ENCODE measurements around the gene NCEH1. TPM values are rescaled to one million over a fixed set of nuclear protein-coding genes. Genes with fewer than 3 reads are reported as not detected.

The NCEH1 gene
- total and polyA plus RNA-seq, 2 of the 13 experiments (the other 11 are each of a cell fraction or from before 2014, with no cell fraction given) = 12.9 to 21.4 TPM

DNA sequence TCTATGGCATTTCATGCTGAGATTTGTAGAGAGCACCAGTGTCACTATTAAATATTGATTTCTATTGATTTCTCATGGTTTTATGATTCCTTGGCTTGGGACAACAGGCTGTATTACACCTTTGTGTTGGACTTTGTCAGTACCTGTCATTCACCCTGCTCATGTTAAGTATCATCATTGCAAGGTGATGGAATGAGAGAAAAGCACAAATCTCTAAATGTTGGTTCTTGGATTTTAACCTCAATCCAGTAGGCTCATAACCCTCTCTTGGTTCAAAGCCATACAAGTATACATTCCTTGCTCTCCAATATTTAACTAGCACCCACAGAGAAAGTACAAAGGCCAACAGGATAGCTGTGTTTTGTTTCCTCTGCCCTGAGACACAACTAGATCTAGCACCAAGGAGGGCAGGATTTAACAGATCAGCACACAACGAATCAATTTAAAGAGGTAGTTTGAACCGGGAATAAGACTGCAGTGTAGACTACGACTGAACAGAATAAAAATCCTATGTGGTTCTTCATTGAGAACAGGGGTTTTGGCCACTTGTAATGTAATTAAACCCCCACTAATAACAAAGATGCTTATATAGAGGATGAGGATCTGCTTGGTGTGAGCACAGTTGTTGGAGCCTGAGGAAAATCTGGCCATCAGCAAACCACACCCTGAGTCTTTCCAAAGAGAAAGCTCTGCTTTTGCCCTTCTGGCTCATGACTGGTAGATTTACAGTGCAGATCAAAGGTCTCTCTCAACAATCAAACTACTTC lies 109.6 kb downstream of the NCEH1 start (continued):
- TF ChIP-seq, protein P1, sequence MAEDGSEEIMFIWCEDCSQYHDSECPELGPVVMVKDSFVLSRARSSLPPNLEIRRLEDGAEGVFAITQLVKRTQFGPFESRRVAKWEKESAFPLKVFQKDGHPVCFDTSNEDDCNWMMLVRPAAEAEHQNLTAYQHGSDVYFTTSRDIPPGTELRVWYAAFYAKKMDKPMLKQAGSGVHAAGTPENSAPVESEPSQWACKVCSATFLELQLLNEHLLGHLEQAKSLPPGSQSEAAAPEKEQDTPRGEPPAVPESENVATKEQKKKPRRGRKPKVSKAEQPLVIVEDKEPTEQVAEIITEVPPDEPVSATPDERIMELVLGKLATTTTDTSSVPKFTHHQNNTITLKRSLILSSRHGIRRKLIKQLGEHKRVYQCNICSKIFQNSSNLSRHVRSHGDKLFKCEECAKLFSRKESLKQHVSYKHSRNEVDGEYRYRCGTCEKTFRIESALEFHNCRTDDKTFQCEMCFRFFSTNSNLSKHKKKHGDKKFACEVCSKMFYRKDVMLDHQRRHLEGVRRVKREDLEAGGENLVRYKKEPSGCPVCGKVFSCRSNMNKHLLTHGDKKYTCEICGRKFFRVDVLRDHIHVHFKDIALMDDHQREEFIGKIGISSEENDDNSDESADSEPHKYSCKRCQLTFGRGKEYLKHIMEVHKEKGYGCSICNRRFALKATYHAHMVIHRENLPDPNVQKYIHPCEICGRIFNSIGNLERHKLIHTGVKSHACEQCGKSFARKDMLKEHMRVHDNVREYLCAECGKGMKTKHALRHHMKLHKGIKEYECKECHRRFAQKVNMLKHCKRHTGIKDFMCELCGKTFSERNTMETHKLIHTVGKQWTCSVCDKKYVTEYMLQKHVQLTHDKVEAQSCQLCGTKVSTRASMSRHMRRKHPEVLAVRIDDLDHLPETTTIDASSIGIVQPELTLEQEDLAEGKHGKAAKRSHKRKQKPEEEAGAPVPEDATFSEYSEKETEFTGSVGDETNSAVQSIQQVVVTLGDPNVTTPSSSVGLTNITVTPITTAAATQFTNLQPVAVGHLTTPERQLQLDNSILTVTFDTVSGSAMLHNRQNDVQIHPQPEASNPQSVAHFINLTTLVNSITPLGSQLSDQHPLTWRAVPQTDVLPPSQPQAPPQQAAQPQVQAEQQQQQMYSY (CRISPR knock-in tag; IDR thresholded peaks at IDR 0.05) = no peak
- TF ChIP-seq MAF1 (CRISPR knock-in tag; IDR thresholded peaks at IDR 0.05; ENCODE audit: borderline replicate concordance) = no peak
- TF ChIP-seq ZNF83 (CRISPR knock-in tag; IDR thresholded peaks at IDR 0.05; ENCODE audit: borderline replicate concordance) = no peak
- TF ChIP-seq, protein P2, sequence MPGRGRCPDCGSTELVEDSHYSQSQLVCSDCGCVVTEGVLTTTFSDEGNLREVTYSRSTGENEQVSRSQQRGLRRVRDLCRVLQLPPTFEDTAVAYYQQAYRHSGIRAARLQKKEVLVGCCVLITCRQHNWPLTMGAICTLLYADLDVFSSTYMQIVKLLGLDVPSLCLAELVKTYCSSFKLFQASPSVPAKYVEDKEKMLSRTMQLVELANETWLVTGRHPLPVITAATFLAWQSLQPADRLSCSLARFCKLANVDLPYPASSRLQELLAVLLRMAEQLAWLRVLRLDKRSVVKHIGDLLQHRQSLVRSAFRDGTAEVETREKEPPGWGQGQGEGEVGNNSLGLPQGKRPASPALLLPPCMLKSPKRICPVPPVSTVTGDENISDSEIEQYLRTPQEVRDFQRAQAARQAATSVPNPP (CRISPR knock-in tag; IDR thresholded peaks at IDR 0.05) = no peak
- no peak for TF ChIP-seq PLRG1 (conservative IDR thresholded peaks at IDR 0.05)
- no peak for TF ChIP-seq U2AF2 (IDR thresholded peaks at IDR 0.05; ENCODE audit: low read depth, low read length)
- no peak for TF ChIP-seq SYNCRIP (IDR thresholded peaks at IDR 0.05; ENCODE audit: insufficient read depth, low read depth, low read length)
- TF ChIP-seq TBP (CRISPR knock-in tag; IDR thresholded peaks at IDR 0.05) = no peak
- TF ChIP-seq POLR2A (IDR thresholded peaks at IDR 0.05; ENCODE audit: insufficient read depth in 1 of 2, low read depth in 2 of 2, low read length in 2 of 2) = peak in 1 of 2 experiments; percentile 32; a peak in 1 of 4 replicates
- TF ChIP-seq CHCHD3 (CRISPR knock-in tag; IDR thresholded peaks at IDR 0.05) = no peak
- 0 out of 2 replicates have a peak, but pooled peaks have one; percentile 10 for TF ChIP-seq ZMYM2 (CRISPR knock-in tag; IDR thresholded peaks at IDR 0.05)
- TF ChIP-seq ZNF382 (CRISPR knock-in tag; IDR thresholded peaks at IDR 0.05; ENCODE audit: borderline replicate concordance) = no peak
- TF ChIP-seq ZNF766 (CRISPR knock-in tag; IDR thresholded peaks at IDR 0.05; ENCODE audit: borderline replicate concordance) = no peak
- TF ChIP-seq ZNF660 (CRISPR knock-in tag; IDR thresholded peaks at IDR 0.05; ENCODE audit: borderline replicate concordance, low read depth) = no peak
- TF ChIP-seq, protein P3, sequence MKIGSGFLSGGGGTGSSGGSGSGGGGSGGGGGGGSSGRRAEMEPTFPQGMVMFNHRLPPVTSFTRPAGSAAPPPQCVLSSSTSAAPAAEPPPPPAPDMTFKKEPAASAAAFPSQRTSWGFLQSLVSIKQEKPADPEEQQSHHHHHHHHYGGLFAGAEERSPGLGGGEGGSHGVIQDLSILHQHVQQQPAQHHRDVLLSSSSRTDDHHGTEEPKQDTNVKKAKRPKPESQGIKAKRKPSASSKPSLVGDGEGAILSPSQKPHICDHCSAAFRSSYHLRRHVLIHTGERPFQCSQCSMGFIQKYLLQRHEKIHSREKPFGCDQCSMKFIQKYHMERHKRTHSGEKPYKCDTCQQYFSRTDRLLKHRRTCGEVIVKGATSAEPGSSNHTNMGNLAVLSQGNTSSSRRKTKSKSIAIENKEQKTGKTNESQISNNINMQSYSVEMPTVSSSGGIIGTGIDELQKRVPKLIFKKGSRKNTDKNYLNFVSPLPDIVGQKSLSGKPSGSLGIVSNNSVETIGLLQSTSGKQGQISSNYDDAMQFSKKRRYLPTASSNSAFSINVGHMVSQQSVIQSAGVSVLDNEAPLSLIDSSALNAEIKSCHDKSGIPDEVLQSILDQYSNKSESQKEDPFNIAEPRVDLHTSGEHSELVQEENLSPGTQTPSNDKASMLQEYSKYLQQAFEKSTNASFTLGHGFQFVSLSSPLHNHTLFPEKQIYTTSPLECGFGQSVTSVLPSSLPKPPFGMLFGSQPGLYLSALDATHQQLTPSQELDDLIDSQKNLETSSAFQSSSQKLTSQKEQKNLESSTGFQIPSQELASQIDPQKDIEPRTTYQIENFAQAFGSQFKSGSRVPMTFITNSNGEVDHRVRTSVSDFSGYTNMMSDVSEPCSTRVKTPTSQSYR (CRISPR knock-in tag; IDR thresholded peaks at IDR 0.05; ENCODE audit: borderline replicate concordance) = no peak
- TF ChIP-seq RORA (CRISPR knock-in tag; IDR thresholded peaks at IDR 0.05) = no peak
- TF ChIP-seq, protein P4, sequence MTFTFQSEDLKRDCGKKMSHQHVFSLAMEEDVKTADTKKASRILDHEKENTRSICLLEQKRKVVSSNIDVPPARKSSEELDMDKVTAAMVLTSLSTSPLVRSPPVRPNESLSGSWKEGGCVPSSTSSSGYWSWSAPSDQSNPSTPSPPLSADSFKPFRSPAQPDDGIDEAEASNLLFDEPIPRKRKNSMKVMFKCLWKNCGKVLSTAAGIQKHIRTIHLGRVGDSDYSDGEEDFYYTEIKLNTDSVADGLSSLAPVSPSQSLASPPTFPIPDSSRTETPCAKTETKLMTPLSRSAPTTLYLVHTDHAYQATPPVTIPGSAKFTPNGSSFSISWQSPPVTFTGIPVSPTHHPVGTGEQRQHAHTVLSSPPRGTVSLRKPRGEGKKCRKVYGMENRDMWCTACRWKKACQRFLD (CRISPR knock-in tag; IDR thresholded peaks at IDR 0.05; ENCODE audit: borderline replicate concordance) = no peak
- TF ChIP-seq FOXO1 (CRISPR knock-in tag; IDR thresholded peaks at IDR 0.05) = peak; percentile 65; the same call in 1 of the 2 replicates
- no peak for TF ChIP-seq ZNF598 (CRISPR knock-in tag; IDR thresholded peaks at IDR 0.05; ENCODE audit: borderline replicate concordance)
- TF ChIP-seq, protein P5, sequence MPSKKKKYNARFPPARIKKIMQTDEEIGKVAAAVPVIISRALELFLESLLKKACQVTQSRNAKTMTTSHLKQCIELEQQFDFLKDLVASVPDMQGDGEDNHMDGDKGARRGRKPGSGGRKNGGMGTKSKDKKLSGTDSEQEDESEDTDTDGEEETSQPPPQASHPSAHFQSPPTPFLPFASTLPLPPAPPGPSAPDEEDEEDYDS (CRISPR knock-in tag; IDR thresholded peaks at IDR 0.05) = peak; percentile 35; the same call in 1 of the 2 replicates
- TF ChIP-seq STAT5B (CRISPR knock-in tag; IDR thresholded peaks at IDR 0.05) = no peak
